K562 (cell line): ENCODE measurements around the gene RNF115. TPM values are rescaled to one million over a fixed set of nuclear protein-coding genes. Genes with fewer than 3 reads are reported as not detected.

Source experiments
- ATAC-seq: fragments of 200-7000 bp; cut with Tn5 transposase; 3 replicates; pipeline ENCODE4 v1.9.1; 2020; ENCODE audit warnings: moderate library complexity
- BruUV-seq: library from RNA; stranded (reverse); fragments of 400-500 nt; replicated peaks from 2 replicates; lab custom pipeline; 2021; lab: Mats Ljungman, UMichigan
- CTCF ChIA-PET: fragments of 300-600 bp; formaldehyde crosslinking; extraction: SDS; loops from one replicate; lab custom pipeline; 2021; ENCODE audit warnings: low intra/inter-chr PET ratio; lab: Yijun Ruan, JAX
- POLR2A ChIA-PET: fragments of 300-600, 350-650 bp; sonication (Branson Sonifier 250); formaldehyde crosslinking; extraction: SDS; loops from one replicate; lab custom pipeline; 2021; ENCODE audit warnings: antibody characterized with exemption, inconsistent platforms; lab: Yijun Ruan, JAX
- DNase-seq, 4 experiments: peaks; one replicate each; pipeline versions ENCODE4 v3.0.0 to v3.0.0-alpha.2; 2011 to 2018; ENCODE audit warnings: low spot score in 3 of 4, mixed read lengths in 3 of 4; ENCODE audit errors: extremely low read depth in 1 of 4
- FAIRE-seq: peaks from 2 replicates; lab custom pipeline; 2011; peaks lifted over from hg19 to GRCh38; lab: Jason Lieb, UNC
- H2AFZ ChIP-seq: 2 replicates; pipeline ENCODE4 v1.6.0; 2011; ENCODE audit warnings: low read depth, low read length, control low read depth, inconsistent platforms
- H3K27ac ChIP-seq: fragments of 200-600 bp; 3 replicates; pipeline ENCODE4 v1.8.0; 2011; ENCODE audit warnings: low read depth, mild to moderate bottlenecking, control low read depth, inconsistent platforms, low read length, moderate library complexity, mixed read lengths; ENCODE audit errors: extremely low read depth
- H3K27me3 ChIP-seq, 2 experiments: fragments of 300-600 bp in 1 of 2; 2 replicates in 1 of 2; 3 replicates in 1 of 2; pipeline versions ENCODE4 v1.6.0 to v1.8.0; 2011; ENCODE audit warnings: inconsistent platforms in 2 of 2, low read length in 2 of 2, mild to moderate bottlenecking in 1 of 2, mixed read lengths in 1 of 2, moderate library complexity in 1 of 2; ENCODE audit not compliant: control insufficient read depth in 2 of 2, insufficient read depth in 2 of 2
- H3K36me3 ChIP-seq: fragments of 300-600 bp; 3 replicates; pipeline ENCODE4 v1.8.0; 2011; ENCODE audit warnings: mild to moderate bottlenecking, low read length, inconsistent platforms; ENCODE audit not compliant: control insufficient read depth, insufficient read depth
- H3K4me1 ChIP-seq, 2 experiments: fragments of 200-600 bp in 1 of 2; replicated peaks in 1 of 2; 2 replicates in 1 of 2; 3 replicates in 1 of 2; pipeline versions ENCODE4 v1.5.1 to v1.8.0; 2011; ENCODE audit warnings: inconsistent platforms in 2 of 2, low read length in 2 of 2, mild to moderate bottlenecking in 1 of 2, mixed read lengths in 1 of 2, moderate library complexity in 1 of 2; ENCODE audit not compliant: control insufficient read depth in 2 of 2, insufficient read depth in 2 of 2
- H3K4me2 ChIP-seq: 2 replicates; pipeline ENCODE4 v1.6.1; 2011; ENCODE audit warnings: low read length, control low read depth, inconsistent platforms, mixed read lengths; ENCODE audit not compliant: insufficient read depth
- H3K4me3 ChIP-seq: fragments of 200-600 bp; sonication (generic), shearing (Covaris generic); 2 replicates; pipeline ENCODE4 v1.5.1; 2016; ENCODE audit warnings: control low read depth, inconsistent platforms
- H3K79me2 ChIP-seq: fragments of 200-600 bp; 3 replicates; pipeline ENCODE4 v1.8.0; 2011; ENCODE audit warnings: low read length, inconsistent platforms; ENCODE audit not compliant: control insufficient read depth, insufficient read depth
- H3K9ac ChIP-seq, 2 experiments: 2 replicates each; pipeline versions ENCODE4 v1.6.0 to v1.6.1; 2011; ENCODE audit warnings: low read depth in 2 of 2, low read length in 2 of 2, control low read depth in 1 of 2, inconsistent platforms in 1 of 2, mild to moderate bottlenecking in 1 of 2, mixed read lengths in 1 of 2; ENCODE audit not compliant: insufficient read depth in 1 of 2
- H3K9me1 ChIP-seq: one replicate; pipeline ENCODE4 v1.6.0; 2011; ENCODE audit warnings: inconsistent platforms, mild to moderate bottlenecking, low read length, moderate library complexity; ENCODE audit not compliant: control insufficient read depth, insufficient read depth
- H3K9me3 ChIP-seq: replicated peaks from 2 replicates; pipeline ENCODE4 v1.5.1; 2011; ENCODE audit warnings: low read depth, low read length, inconsistent platforms; ENCODE audit not compliant: control insufficient read depth, insufficient read depth
- H4K20me1 ChIP-seq: replicated peaks from 2 replicates; pipeline ENCODE4 v1.6.1; 2011; ENCODE audit warnings: low read length, inconsistent platforms, mixed read lengths; ENCODE audit not compliant: control insufficient read depth, insufficient read depth
- HDAC1 ChIP-seq, 2 experiments: fragments of 450-650 bp; IDR thresholded peaks; 2 replicates each; pipeline ENCODE4 v1.6.1; 2016 to 2017; ENCODE audit warnings: inconsistent platforms in 1 of 2, mild to moderate bottlenecking in 1 of 2, moderate library complexity in 1 of 2
- MEIS2 ChIP-seq: fragments of 450-650 bp; IDR thresholded peaks from 2 replicates; pipeline ENCODE4 v1.6.1; 2014; ENCODE audit warnings: mild to moderate bottlenecking; ENCODE audit not compliant: partially characterized antibody
- MXD1 ChIP-seq: fragments of 250-450 bp; sonication (Bioruptor Pico); IDR thresholded peaks from 2 replicates; pipeline ENCODE4 v1.8.0; 2021; ENCODE audit warnings: borderline replicate concordance, mild to moderate bottlenecking, moderate library complexity; ENCODE audit not compliant: poor library complexity, severe bottlenecking
- RREB1 ChIP-seq: fragments of 250-450 bp; sonication (Bioruptor Pico); IDR thresholded peaks from 2 replicates; pipeline ENCODE4 v1.4.0; 2020
- TAF15 ChIP-seq: fragments of 200-400 bp; formaldehyde crosslinking; IDR thresholded peaks from 2 replicates; pipeline ENCODE4 v1.6.1; 2017; ENCODE audit warnings: mild to moderate bottlenecking, low read depth, low read length, moderate library complexity
- ZC3H8 ChIP-seq: fragments of 450-650 bp; IDR thresholded peaks from 2 replicates; pipeline ENCODE4 v1.6.1; 2017
- ZNF695 ChIP-seq: fragments of 450-650 bp; formaldehyde crosslinking; IDR thresholded peaks from 2 replicates; pipeline ENCODE4 v1.4.0; 2020; ENCODE audit warnings: mild to moderate bottlenecking, moderate library complexity
- WGBS: fragments of 100-300 bp; shearing (Covaris generic); methylation state at CpG from one replicate; pipeline ENCODE4 v1.1.6; 2016; ENCODE audit warnings: low coverage, mixed read lengths; ENCODE audit not compliant: insufficient coverage; ENCODE audit errors: missing lambda C conversion rate; 5-methylcytosine and 5-hydroxymethylcytosine counted together
- in situ Hi-C: fragments of 300-500 bp; cut with MboI; formaldehyde crosslinking; loops from 4 replicates; pipeline ENCODE4 v1.15.0; 2018; ENCODE audit warnings: inconsistent platforms, mixed read lengths
- intact Hi-C: fragments of 100-400 bp; cut with micrococcal nuclease; formaldehyde crosslinking; loops from 2 replicates; pipeline ENCODE4 v1.14.2; 2022
- polyA plus RNA-seq, 8 experiments: library from polyadenylated mRNA; depleted of rRNA in 4 of 8; stranded (reverse) in 5 of 8; unstranded in 3 of 8; fragments of >200 nt; fragmentation: Nextera tagmentation in 2 of 8; fragmentation: Illumina TruSeq in 1 of 8; extraction: Ambion mirVana in 2 of 8; extraction: Trizol in 1 of 8; gene quantifications; 2 replicates each; pipeline versions ENCODE4 v1.2.1 to v1.2.3, GENCODE V29; 2011 to 2014; ENCODE audit warnings: inconsistent platforms in 1 of 8, missing spikeins in 1 of 8
- total RNA-seq, 7 experiments: library from RNA; depleted of rRNA in 6 of 7; stranded (reverse); fragments of >200 nt in 6 of 7; fragmentation: Illumina TruSeq in 2 of 7; extraction: Trizol in 2 of 7; gene quantifications; 2 replicates each; pipeline versions ENCODE4 v1.2.1 to v1.2.3, GENCODE V29; 2011 to 2021; ENCODE audit warnings: low replicate concordance in 1 of 7
- TF ChIP-seq, protein P1 (sequence below): sonication (generic); formaldehyde crosslinking; IDR thresholded peaks from 2 replicates; pipeline ENCODE4 v1.8.0; 2022; ENCODE audit warnings: mild to moderate bottlenecking, missing genetic modification reagents

The RNF115 gene
- total and polyA plus RNA-seq, 9 of the 15 experiments (the other 6 are each of a cell fraction or from before 2014, with no cell fraction given), result 1.9 to 14.3 (median 9.5) TPM

DNA sequence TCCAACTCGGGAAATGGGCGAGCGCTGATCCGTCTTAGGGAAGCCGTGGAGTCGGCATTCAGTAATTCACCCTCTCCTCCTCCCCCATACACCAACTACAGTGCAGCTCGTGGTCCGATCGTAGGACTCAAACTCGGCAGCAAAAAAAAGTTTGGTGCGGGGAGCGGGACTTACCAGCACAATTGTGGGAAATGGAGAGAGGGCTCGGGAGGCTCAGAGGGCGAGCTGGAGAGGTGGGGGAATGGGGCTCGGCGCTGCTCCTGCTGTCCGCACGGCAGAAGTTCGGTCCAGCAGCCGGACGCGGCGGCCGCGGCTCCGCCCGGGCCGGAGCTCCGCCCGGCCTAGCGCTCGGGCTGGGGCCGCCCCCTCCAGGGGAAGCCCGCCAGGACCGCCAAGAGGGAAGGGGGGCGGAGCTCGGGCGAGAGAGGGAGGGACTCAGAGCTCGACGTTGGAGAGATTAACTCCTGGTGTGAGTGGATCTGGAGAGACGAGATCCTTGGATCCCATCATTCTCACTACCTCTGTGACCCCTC lies 35.7 kb upstream of the RNF115 start (continued):
- TF ChIP-seq, protein P1, sequence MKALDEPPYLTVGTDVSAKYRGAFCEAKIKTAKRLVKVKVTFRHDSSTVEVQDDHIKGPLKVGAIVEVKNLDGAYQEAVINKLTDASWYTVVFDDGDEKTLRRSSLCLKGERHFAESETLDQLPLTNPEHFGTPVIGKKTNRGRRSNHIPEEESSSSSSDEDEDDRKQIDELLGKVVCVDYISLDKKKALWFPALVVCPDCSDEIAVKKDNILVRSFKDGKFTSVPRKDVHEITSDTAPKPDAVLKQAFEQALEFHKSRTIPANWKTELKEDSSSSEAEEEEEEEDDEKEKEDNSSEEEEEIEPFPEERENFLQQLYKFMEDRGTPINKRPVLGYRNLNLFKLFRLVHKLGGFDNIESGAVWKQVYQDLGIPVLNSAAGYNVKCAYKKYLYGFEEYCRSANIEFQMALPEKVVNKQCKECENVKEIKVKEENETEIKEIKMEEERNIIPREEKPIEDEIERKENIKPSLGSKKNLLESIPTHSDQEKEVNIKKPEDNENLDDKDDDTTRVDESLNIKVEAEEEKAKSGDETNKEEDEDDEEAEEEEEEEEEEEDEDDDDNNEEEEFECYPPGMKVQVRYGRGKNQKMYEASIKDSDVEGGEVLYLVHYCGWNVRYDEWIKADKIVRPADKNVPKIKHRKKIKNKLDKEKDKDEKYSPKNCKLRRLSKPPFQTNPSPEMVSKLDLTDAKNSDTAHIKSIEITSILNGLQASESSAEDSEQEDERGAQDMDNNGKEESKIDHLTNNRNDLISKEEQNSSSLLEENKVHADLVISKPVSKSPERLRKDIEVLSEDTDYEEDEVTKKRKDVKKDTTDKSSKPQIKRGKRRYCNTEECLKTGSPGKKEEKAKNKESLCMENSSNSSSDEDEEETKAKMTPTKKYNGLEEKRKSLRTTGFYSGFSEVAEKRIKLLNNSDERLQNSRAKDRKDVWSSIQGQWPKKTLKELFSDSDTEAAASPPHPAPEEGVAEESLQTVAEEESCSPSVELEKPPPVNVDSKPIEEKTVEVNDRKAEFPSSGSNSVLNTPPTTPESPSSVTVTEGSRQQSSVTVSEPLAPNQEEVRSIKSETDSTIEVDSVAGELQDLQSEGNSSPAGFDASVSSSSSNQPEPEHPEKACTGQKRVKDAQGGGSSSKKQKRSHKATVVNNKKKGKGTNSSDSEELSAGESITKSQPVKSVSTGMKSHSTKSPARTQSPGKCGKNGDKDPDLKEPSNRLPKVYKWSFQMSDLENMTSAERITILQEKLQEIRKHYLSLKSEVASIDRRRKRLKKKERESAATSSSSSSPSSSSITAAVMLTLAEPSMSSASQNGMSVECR, result peak; percentile 56; the same call in 1 of the 2 replicates
- TF ChIP-seq ZNF695 (CRISPR knock-in tag), result no peak
- no peak for TF ChIP-seq MXD1
- TF ChIP-seq, all 486 proteins: peak for 56

DNA sequence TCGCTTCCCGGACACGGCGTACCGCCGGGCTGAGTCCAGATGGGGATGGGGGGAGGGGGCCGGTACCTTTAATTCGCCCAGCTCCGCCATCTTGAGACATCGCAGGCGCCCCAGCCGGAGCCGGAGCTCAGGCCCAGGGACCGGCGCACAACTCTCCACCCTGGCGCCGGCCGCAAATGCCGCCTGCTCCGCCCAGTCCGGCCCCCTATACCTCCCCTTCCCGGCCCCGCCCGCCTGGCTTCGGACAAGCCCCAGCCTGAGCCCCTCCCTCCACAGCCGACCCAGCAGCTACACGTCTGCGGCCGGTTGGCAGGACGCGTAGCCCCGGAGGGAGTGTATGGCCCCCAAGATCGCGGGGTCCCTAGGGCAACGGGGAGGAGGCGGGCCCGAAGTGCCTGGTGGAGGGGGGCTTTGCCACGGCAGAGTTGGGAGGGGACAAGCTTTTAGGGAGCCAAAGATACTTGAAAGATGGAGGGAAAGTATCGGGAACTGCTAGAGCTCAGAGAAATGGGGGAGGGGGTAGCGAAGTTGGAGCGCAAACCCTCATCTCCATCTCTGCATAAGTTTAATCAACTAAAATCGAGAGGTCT lies 35.1 kb upstream of the RNF115 start, which contains the start of gene PIAS3:
PIAS3 (minus strand) TSS at position 181 of the 590 bp plus-strand sequence; CDS start at position 90, 91 bp downstream.
- peak within 1 kb of the TSS; percentile 95 for H3K4me2 ChIP-seq
- peak within 1 kb of the TSS; percentile 82 for H3K4me3 ChIP-seq
- H3K36me3 ChIP-seq, result peaks cover 27% of the 10 kb centered on the region; the same call in 2 of the 3 replicates
- peak within 1 kb of the TSS; percentile 100 for H2AFZ ChIP-seq
- CTCF ChIA-PET, result no interaction called here
- H4K20me1 ChIP-seq, result no peaks in the 10 kb centered on the region
- in situ Hi-C loops, result no loop called here
- H3K79me2 ChIP-seq, result peaks cover 13% of the 10 kb centered on the region
- H3K27ac ChIP-seq, result peak within 1 kb of the TSS; percentile 73
- TSS peak; percentile 77 for BruUV-seq
- POLR2A ChIA-PET, result interaction anchor here (0.5 to 3.4 kb wide), 29 partner anchors 9 to 193 kb away, joined by 3 to 35 read pairs (median 5); partner anchors contain the start of genes NUDT17, PEX11B, POLR3C and RBM8A
- peak; percentile 94 to 97 (median 96) for DNase-seq
- H3K9me1 ChIP-seq, result no peaks in the 10 kb centered on the region
- peak; percentile 95 for ATAC-seq
- no peaks in the 10 kb centered on the region for H3K27me3 ChIP-seq
- peak within 1 kb of the TSS; percentile 73 to 90 for H3K9ac ChIP-seq
- no peak for FAIRE-seq
- intact Hi-C loops, result loop anchor here (2.0 kb wide), 1 partner anchor 14 kb away; the partner anchor contains the start of gene NUDT17
- WGBS, result 0% methylated on average over 18 of the region's 42 CpGs
- H3K4me1 ChIP-seq, result peaks cover 10 to 18% of the 10 kb centered on the region in 2 experiments; a peak in 4 of 5 replicates
- H3K9me3 ChIP-seq, result peaks cover 6% of the 10 kb centered on the region; the same call in 1 of the 2 replicates
- no peak for TF ChIP-seq ZC3H8
- no peak for TF ChIP-seq RREB1 (CRISPR knock-in tag)
- no peak for TF ChIP-seq TAF15
- TF ChIP-seq MEIS2, result no peak
- TF ChIP-seq HDAC1 (IDR thresholded peaks at IDR 0.05), result peak in 1 of 2 experiments; percentile 21; a peak in 1 of 4 replicates
